B cell (primary cell): ENCODE results near the gene ZNF280A. TPM values are rescaled to one million over a fixed set of nuclear protein-coding genes. Genes with fewer than 3 reads are reported as not detected.

Experiments used
- ATAC-seq: fragments of 200-7000 bp; cut with Tn5 transposase; one replicate; pipeline ENCODE4 v1.10.0; 2021; ENCODE audit warnings: low read depth, mild to moderate bottlenecking, moderate number of reproducible peaks, moderate library complexity
- CTCF ChIA-PET: fragments of 350-600 bp; sonication (Branson Sonifier 250); formaldehyde crosslinking; loops from one replicate; lab custom pipeline; 2021; ENCODE audit warnings: antibody characterized with exemption, inconsistent platforms; lab: Charles Lee
- POLR2A ChIA-PET: fragments of 350-600 bp; sonication (Branson Sonifier 250); formaldehyde crosslinking; loops from one replicate; lab custom pipeline; 2021; ENCODE audit warnings: antibody characterized with exemption; lab: Charles Lee
- DNase-seq: peaks from one replicate; pipeline ENCODE4 v3.0.0; 2013
- H2AFZ ChIP-seq: 2 replicates; pipeline ENCODE4 v1.6.1; 2012; ENCODE audit warnings: mild to moderate bottlenecking, low read depth, low read length; ENCODE audit not compliant: insufficient read depth, poor library complexity, severe bottlenecking
- H3K27ac ChIP-seq, 2 donors: 1 replicate in 1 of 2; 2 replicates in 1 of 2; pipeline ENCODE4 v1.5.1; 2012 to 2013; ENCODE audit warnings: low read length in 2 of 2, mild to moderate bottlenecking in 2 of 2, moderate library complexity in 1 of 2
- H3K27me3 ChIP-seq, 4 experiments: fragments of 200-600 bp in 1 of 4; sonication (generic) in 1 of 4; replicated peaks in 1 of 4; 1 replicate in 2 of 4; 2 replicates in 2 of 4; pipeline versions ENCODE4 v1.6.1 to v1.7.0; 2013 to 2016; ENCODE audit warnings: low read length in 3 of 4, mild to moderate bottlenecking in 2 of 4, mixed read lengths in 1 of 4, moderate library complexity in 1 of 4; ENCODE audit not compliant: insufficient read depth in 4 of 4, control insufficient read depth in 3 of 4; ENCODE audit errors: control extremely low read depth in 1 of 4
- H3K36me3 ChIP-seq, 2 experiments: replicated peaks in 1 of 2; 1 replicate in 1 of 2; 2 replicates in 1 of 2; pipeline versions ENCODE4 v1.6.1 to v1.7.1; 2013; ENCODE audit warnings: low read length in 1 of 2; ENCODE audit not compliant: insufficient read depth in 2 of 2, control insufficient read depth in 1 of 2; ENCODE audit errors: control extremely low read depth in 1 of 2, extremely low read depth in 1 of 2
- H3K4me1 ChIP-seq, 2 donors: fragments of 200-600 bp in 1 of 2; sonication (generic) in 1 of 2; 1 replicate in 1 of 2; 2 replicates in 1 of 2; pipeline versions ENCODE4 v1.5.1 to v1.6.1; 2013 to 2017; ENCODE audit warnings: low read length in 2 of 2; ENCODE audit not compliant: control insufficient read depth in 2 of 2, insufficient read depth in 2 of 2
- H3K4me2 ChIP-seq: replicated peaks from 2 replicates; pipeline ENCODE3; 2012; ENCODE audit warnings: mild to moderate bottlenecking, low read depth, low read length; ENCODE audit not compliant: poor library complexity, severe bottlenecking
- H3K4me3 ChIP-seq, 5 experiments: fragments of 200-600 bp in 1 of 5; sonication (generic) in 1 of 5; 1 replicate in 3 of 5; 2 replicates in 2 of 5; pipeline versions ENCODE4 v1.5.1 to v1.7.0; 2011 to 2016; ENCODE audit warnings: low read length in 4 of 5, mild to moderate bottlenecking in 4 of 5, low read depth in 2 of 5, control low read depth in 1 of 5, moderate library complexity in 1 of 5; ENCODE audit not compliant: insufficient read depth in 1 of 5; ENCODE audit errors: control extremely low read depth in 1 of 5, extremely low read depth in 1 of 5
- H3K79me2 ChIP-seq: fragments of 200-600 bp; sonication (generic); one replicate; pipeline ENCODE4 v1.6.0; 2016; ENCODE audit warnings: low read length; ENCODE audit not compliant: control insufficient read depth, insufficient read depth
- H3K9ac ChIP-seq: fragments of 200-600 bp; sonication (generic); 2 replicates; pipeline ENCODE4 v1.6.1; 2017; ENCODE audit warnings: mild to moderate bottlenecking, low read length, moderate library complexity
- H3K9me3 ChIP-seq, 3 donors: one replicate each; pipeline versions ENCODE4 v1.6.1 to v1.7.1; 2013; ENCODE audit warnings: low read length in 2 of 3; ENCODE audit not compliant: control insufficient read depth in 2 of 3, insufficient read depth in 1 of 3; ENCODE audit errors: control extremely low read depth in 1 of 3
- H4K20me1 ChIP-seq: 2 replicates; pipeline ENCODE4 v1.6.0; 2012; ENCODE audit warnings: mild to moderate bottlenecking, low read length; ENCODE audit not compliant: insufficient read depth, control insufficient read depth, poor library complexity, severe bottlenecking
- H3K27ac Mint-ChIP-seq: one replicate; pipeline ENCODE4 v1.8.0; 2021; ENCODE audit warnings: mixed read lengths
- H3K27me3 Mint-ChIP-seq: one replicate; pipeline ENCODE4 v1.8.0; 2021; ENCODE audit warnings: mixed read lengths
- H3K4me1 Mint-ChIP-seq: one replicate; pipeline ENCODE4 v1.8.0; 2021; ENCODE audit warnings: mixed read lengths
- H3K4me3 Mint-ChIP-seq: one replicate; pipeline ENCODE4 v1.8.0; 2021; ENCODE audit warnings: mixed read lengths
- H3K9me3 Mint-ChIP-seq: one replicate; pipeline ENCODE4 v1.8.0; 2022; ENCODE audit warnings: mixed read lengths; ENCODE audit not compliant: insufficient read depth
- EZH2 ChIP-seq: IDR thresholded peaks from 2 replicates; pipeline ENCODE4 v1.6.1; 2012; ENCODE audit warnings: borderline replicate concordance, low read depth, mild to moderate bottlenecking, moderate library complexity, low read length; ENCODE audit not compliant: insufficient read depth, poor library complexity, severe bottlenecking
- WGBS: methylation state at CpG from one replicate; pipeline ENCODE4 v1.1.5; 2013; ENCODE audit warnings: missing lambda C conversion rate; ENCODE audit not compliant: insufficient coverage; 5-methylcytosine and 5-hydroxymethylcytosine counted together
- intact Hi-C: fragments of 100-400 bp; cut with micrococcal nuclease; formaldehyde crosslinking; loops from one replicate; pipeline ENCODE4 v1.10.0; 2022
- polyA plus RNA-seq: library from polyadenylated mRNA; depleted of rRNA; stranded (reverse); fragments of >200 nt; gene quantifications from 2 replicates; pipeline ENCODE4 v1.2.3, GENCODE V29; 2012
- total RNA-seq, 2 donors: library from RNA; stranded (reverse); fragments of 120-200 nt in 1 of 2; gene quantifications; 1 replicate in 1 of 2; 2 replicates in 1 of 2; pipeline versions ENCODE4 v1.2.3 to v1.2.4, GENCODE V29; 2013 to 2022
- TF ChIP-seq, protein P1 (sequence below): fragments of 200-600 bp; IDR thresholded peaks from one replicate; pipeline ENCODE4 v1.8.0; 2022; ENCODE audit warnings: antibody characterized with exemption, mild to moderate bottlenecking

The ZNF280A gene
- total and polyA plus RNA-seq, 2 donors (not counting 1 experiment from before 2014, with no cell fraction given) = not detected

DNA sequence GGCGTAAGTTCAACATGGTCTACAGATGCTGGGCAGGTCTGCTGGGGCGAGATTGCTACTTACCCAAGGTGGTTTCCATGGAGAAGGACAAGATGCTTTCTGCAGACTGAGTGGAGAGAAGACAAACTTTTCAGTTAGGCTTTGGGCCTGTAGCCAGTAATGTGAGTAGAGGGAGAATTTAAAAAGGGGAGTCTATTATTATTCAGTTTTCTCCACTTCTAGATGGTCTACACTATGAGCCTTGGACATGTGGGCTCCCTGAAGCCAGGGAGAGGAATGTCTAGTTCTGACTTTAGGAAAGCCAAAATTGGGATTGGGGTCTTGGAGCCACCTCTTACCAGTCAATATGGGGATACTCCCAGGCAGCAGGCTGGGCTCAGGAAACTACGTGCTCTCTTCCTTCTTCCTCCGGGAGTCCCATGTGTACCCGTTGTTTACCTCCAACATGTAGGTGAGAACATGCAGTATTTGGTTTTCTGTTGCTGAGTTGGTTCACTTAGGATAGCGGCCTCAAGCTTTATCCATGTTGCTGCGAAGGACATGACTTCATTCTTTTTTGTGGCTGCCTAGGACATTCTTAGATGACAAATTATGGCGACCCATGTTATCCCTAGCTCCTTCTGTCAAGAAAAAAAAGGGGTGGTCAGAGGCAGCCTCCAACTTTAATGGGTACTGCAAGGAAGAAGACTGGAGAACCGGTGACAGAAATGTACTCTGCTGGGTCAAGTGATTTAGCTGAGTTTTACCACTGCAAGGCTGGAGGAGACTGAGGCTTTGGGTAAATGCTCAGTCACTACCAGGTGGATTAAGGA, 14.7 kb upstream of the ZNF280A start:
- intact Hi-C loops = no loop called here
- Histone ChIP-seq H3K9ac (no peak overlapping the region), H3K4me2 (no peak overlapping the region), H3K27me3 (no peaks in the 10 kb centered on the region), H3K27ac (no peak overlapping the region), H3K79me2 (no peaks in the 10 kb centered on the region), H3K36me3 (no peaks in the 10 kb centered on the region), H2AFZ (no peak overlapping the region), H3K4me1 (no peaks in the 10 kb centered on the region), H4K20me1 (no peaks in the 10 kb centered on the region), H3K4me3 (no peak overlapping the region), H3K9me3 (no peaks in the 10 kb centered on the region)
- Mint-ChIP-seq H3K9me3 (no peaks in the 10 kb centered on the region), H3K4me3 (no peak overlapping the region), H3K4me1 (no peaks in the 10 kb centered on the region), H3K27me3 (peaks cover 3% of the 10 kb centered on the region), H3K27ac (no peak overlapping the region)
- DNase-seq (no peak), ATAC-seq (no peak)
- CTCF ChIA-PET = interaction anchor here (0.6 to 1.1 kb wide), 2 partner anchors 103 to 755 kb away, joined by 3 to 5 read pairs; no protein-coding TSS in a partner anchor
- WGBS = 90% methylated on average over 6 of the region's 9 CpGs
- POLR2A ChIA-PET = no interaction called here
- TF ChIP-seq, protein P1, sequence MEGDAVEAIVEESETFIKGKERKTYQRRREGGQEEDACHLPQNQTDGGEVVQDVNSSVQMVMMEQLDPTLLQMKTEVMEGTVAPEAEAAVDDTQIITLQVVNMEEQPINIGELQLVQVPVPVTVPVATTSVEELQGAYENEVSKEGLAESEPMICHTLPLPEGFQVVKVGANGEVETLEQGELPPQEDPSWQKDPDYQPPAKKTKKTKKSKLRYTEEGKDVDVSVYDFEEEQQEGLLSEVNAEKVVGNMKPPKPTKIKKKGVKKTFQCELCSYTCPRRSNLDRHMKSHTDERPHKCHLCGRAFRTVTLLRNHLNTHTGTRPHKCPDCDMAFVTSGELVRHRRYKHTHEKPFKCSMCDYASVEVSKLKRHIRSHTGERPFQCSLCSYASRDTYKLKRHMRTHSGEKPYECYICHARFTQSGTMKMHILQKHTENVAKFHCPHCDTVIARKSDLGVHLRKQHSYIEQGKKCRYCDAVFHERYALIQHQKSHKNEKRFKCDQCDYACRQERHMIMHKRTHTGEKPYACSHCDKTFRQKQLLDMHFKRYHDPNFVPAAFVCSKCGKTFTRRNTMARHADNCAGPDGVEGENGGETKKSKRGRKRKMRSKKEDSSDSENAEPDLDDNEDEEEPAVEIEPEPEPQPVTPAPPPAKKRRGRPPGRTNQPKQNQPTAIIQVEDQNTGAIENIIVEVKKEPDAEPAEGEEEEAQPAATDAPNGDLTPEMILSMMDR = no peak
- TF ChIP-seq EZH2 = no peak

DNA sequence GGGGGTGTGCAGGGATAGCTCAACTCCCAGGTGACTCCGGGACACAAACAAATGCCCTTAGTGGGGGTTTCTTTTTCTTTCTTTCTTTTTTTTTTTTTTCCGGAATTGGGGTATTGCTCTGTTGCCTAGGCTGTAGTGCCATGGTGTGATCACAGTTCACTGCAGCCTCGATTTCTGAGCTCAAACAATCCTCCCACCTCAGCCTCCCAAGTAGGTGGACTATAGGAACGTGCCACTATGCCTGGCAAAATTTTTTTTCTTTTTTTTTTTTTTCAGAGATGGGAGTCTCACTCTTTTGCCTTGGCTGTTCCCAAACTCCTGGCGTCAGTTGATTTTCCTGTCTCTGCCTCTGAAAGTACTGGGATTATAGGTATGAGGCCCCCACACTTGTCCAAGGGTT, 13.8 kb upstream of the ZNF280A start:
- no peak overlapping the region for H3K27ac ChIP-seq
- H3K4me1 ChIP-seq = no peaks in the 10 kb centered on the region
- H3K9me3 ChIP-seq = peaks cover 0 to 3% (median 0%) of the 10 kb centered on the region in 3 donors
- POLR2A ChIA-PET = no interaction called here
- Mint-ChIP-seq H3K27ac (no peak overlapping the region), H3K4me3 (no peak overlapping the region), H3K9me3 (no peaks in the 10 kb centered on the region), H3K4me1 (no peaks in the 10 kb centered on the region), H3K27me3 (peaks cover 3% of the 10 kb centered on the region)
- no peak overlapping the region for H3K4me2 ChIP-seq
- no peak for DNase-seq
- H3K27me3 ChIP-seq = no peaks in the 10 kb centered on the region
- intact Hi-C loops = no loop called here
- H3K79me2 ChIP-seq = no peaks in the 10 kb centered on the region
- CTCF ChIA-PET = interaction anchor here (0.6 to 0.7 kb wide), 3 partner anchors 39 to 756 kb away, joined by 3 to 5 read pairs (median 5); no protein-coding TSS in a partner anchor
- H2AFZ ChIP-seq = no peak overlapping the region
- TF ChIP-seq EZH2 = no peak
- TF ChIP-seq, protein P1 = no peak
- H4K20me1 ChIP-seq = no peaks in the 10 kb centered on the region
- H3K36me3 ChIP-seq = no peaks in the 10 kb centered on the region
- no peak for ATAC-seq
- no peak overlapping the region for H3K4me3 ChIP-seq
- no CpG with 5 or more reads among the region's 5 CpGs for WGBS
- no peak overlapping the region for H3K9ac ChIP-seq
